ENCODE measurements around the gene SEL1L3.

- TF ChIP-seq CTCF (IDR thresholded peaks at IDR 0.05) (no peak), POLR2AphosphoS5 (IDR thresholded peaks at IDR 0.05) (no peak), POLR2A (IDR thresholded peaks at IDR 0.05) (no peak), EP300 (IDR thresholded peaks at IDR 0.05) (no peak)
Measured at GRCh38 chr4:25792876-25793275, 69.9 kb downstream of the SEL1L3 start.

Data from gastroesophageal sphincter (tissue), 3 donors.